Osteocyte (in vitro differentiated cells): Measurements from ENCODE around the gene SLC39A8. TPM values are rescaled to one million over a fixed set of nuclear protein-coding genes. Genes with fewer than 3 reads are reported as not detected.
"Not testable (repeated sequence)": the region's sequence is repeated elsewhere in the genome, so short reads cannot be mapped to it uniquely, and the experiment has no call there.

Source experiments
- DNase-seq: peaks from one replicate; pipeline ENCODE4 v3.0.0; 2021; ENCODE audit warnings: mixed read lengths; ENCODE audit not compliant: unreplicated experiment; ENCODE audit errors: extremely low spot score
- H3K27ac Mint-ChIP-seq: one replicate; pipeline ENCODE4 v1.8.0; 2021; ENCODE audit warnings: mild to moderate bottlenecking, mixed read lengths; ENCODE audit not compliant: unreplicated experiment
- H3K27me3 Mint-ChIP-seq: one replicate; pipeline ENCODE4 v1.8.0; 2021; ENCODE audit warnings: mixed read lengths; ENCODE audit not compliant: unreplicated experiment
- H3K36me3 Mint-ChIP-seq: one replicate; pipeline ENCODE4 v1.8.0; 2021; ENCODE audit warnings: mixed read lengths; ENCODE audit not compliant: unreplicated experiment
- H3K4me1 Mint-ChIP-seq: one replicate; pipeline ENCODE4 v1.8.0; 2021; ENCODE audit warnings: mixed read lengths; ENCODE audit not compliant: unreplicated experiment
- H3K4me3 Mint-ChIP-seq: one replicate; pipeline ENCODE4 v1.8.0; 2021; ENCODE audit warnings: mild to moderate bottlenecking, moderate library complexity, mixed read lengths; ENCODE audit not compliant: unreplicated experiment
- H3K9me3 Mint-ChIP-seq: one replicate; pipeline ENCODE4 v1.8.0; 2021; ENCODE audit warnings: mixed read lengths; ENCODE audit not compliant: unreplicated experiment
- total RNA-seq: library from RNA; stranded (reverse); gene quantifications from 2 replicates; pipeline ENCODE4 v1.2.1, GENCODE V29; 2021
- TF ChIP-seq, protein P1 (sequence below): fragments of 200-600 bp; sonication (generic); IDR thresholded peaks from 2 replicates; pipeline ENCODE4 v1.5.0; 2021; ENCODE audit warnings: antibody characterized with exemption, mild to moderate bottlenecking, moderate library complexity

Gene SLC39A8
- total RNA-seq, 1 donor from 2014 or later, result 1.0 TPM

DNA sequence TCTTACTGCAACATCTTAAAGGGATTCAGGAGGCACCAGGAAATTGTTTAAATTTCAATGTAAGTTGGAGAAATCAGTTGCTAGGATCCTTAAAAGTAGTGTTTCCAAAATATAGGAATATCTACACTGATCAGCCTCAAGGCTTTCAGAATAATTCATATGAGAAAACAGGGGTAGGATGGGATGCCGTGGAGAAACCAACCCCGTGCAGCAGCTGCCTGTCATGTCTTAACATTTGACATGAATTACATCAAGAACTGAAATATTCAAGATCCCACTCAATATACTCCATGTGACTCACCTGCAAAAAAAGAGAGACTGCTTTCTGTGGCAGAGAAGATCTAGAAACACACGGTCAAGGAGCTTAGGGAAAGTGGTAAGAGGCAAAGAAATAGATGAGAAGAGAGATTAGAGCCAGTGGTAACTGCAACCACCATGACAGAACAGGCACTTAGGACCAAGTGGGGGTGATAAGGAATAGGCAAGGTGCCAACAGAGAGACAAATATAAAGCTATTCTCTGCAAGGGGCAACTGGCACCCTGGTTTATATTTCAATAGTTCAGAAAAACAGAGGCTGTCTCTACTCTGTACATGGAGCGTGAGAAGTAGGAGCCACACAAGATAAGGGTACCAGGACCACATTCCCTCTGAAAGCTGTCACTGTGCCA lies 64.0 kb downstream of the SLC39A8 start:
- Mint-ChIP-seq H3K36me3 (no peaks in the 10 kb centered on the region), H3K4me1 (no peaks in the 10 kb centered on the region), H3K4me3 (no peak overlapping the region), H3K27ac (no peak overlapping the region), H3K9me3 (no peaks in the 10 kb centered on the region), H3K27me3 (peaks cover 13% of the 10 kb centered on the region)
- DNase-seq, result no peak
- TF ChIP-seq, protein P1, sequence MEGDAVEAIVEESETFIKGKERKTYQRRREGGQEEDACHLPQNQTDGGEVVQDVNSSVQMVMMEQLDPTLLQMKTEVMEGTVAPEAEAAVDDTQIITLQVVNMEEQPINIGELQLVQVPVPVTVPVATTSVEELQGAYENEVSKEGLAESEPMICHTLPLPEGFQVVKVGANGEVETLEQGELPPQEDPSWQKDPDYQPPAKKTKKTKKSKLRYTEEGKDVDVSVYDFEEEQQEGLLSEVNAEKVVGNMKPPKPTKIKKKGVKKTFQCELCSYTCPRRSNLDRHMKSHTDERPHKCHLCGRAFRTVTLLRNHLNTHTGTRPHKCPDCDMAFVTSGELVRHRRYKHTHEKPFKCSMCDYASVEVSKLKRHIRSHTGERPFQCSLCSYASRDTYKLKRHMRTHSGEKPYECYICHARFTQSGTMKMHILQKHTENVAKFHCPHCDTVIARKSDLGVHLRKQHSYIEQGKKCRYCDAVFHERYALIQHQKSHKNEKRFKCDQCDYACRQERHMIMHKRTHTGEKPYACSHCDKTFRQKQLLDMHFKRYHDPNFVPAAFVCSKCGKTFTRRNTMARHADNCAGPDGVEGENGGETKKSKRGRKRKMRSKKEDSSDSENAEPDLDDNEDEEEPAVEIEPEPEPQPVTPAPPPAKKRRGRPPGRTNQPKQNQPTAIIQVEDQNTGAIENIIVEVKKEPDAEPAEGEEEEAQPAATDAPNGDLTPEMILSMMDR, result no peak

- not testable (repeated sequence) for H3K27ac Mint-ChIP-seq, H3K4me3 Mint-ChIP-seq, H3K36me3 Mint-ChIP-seq, DNase-seq, H3K4me1 Mint-ChIP-seq
- H3K9me3 Mint-ChIP-seq, result peaks cover 13% of the 10 kb centered on the region
- H3K27me3 Mint-ChIP-seq, result peaks cover 22% of the 10 kb centered on the region
These were observed 72.0 kb downstream of the SLC39A8 start for GRCh38 chr4:102273317-102273716.

DNA sequence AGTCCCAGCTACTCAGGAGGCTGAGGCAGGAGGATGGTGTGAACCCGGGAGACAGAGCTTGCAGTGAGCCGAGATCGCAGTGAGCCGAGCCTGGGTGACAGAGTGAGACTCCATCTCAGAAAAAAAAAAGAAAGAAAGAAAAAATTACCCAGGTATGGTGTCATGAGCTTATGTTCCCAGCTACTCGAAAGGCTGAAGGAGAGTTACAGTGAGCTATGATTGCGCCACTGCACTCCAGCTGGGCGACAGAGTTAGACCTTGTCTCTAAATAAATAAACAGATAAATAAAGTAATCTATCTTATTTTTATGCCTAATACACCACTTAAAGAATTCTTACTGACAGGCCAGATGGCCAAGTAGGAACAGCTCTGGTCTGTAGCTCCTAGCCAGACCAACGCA lies 73.0 kb downstream of the SLC39A8 start:
- no peak for DNase-seq
- Mint-ChIP-seq H3K27ac (no peak overlapping the region), H3K27me3 (peaks cover 27% of the 10 kb centered on the region), H3K36me3 (no peaks in the 10 kb centered on the region), H3K4me1 (no peaks in the 10 kb centered on the region), H3K4me3 (no peak overlapping the region), H3K9me3 (peaks cover 13% of the 10 kb centered on the region)
- TF ChIP-seq, protein P1, result no peak

GRCh38 chr4:102268355-102268754 lies 76.9 kb downstream of the SLC39A8 start:
- Mint-ChIP-seq H3K9me3 (no peaks in the 10 kb centered on the region), H3K4me1 (no peaks in the 10 kb centered on the region), H3K27me3 (peaks cover 32% of the 10 kb centered on the region), H3K27ac (no peak overlapping the region), H3K36me3 (no peaks in the 10 kb centered on the region), H3K4me3 (no peak overlapping the region)
- TF ChIP-seq, protein P1, result no peak
- DNase-seq, result no peak

DNA sequence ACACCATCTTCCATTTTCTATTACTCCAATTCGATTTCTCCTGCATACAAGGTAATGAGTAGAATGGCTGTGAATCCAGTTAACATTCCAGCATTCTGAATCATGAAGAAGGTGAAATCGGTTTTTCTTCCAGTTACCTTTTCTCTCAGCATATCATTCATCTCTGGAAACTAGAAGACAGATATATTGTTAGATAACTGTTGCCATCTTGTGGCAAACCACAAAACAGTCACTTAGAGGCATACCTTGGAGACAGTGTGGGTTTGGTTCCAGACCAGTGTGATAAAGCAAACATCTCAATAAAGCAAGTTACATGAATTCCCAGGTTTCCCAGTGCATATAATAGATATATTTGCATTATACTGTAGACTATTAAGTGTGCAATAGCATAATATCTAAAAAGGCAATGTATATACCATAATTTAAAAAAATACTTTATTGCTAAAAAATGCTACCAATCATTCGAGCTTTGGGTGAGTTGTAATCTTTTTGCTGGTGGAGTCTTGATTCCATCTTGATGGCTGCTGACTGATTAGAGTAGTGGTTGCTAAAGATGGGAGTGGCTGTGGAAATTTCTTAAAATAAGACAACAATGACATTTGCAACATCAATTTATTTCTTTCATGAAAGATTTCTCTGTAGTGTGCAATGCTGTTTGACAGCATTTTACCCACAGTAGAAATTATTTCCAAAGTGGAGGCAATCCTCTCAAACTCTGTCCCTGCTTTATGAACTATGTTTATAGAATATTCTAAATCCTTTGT lies 82.1 kb downstream of the SLC39A8 start:
- DNase-seq, result no peak
- peaks cover 1% of the 10 kb centered on the region for H3K4me1 Mint-ChIP-seq
- H3K4me3 Mint-ChIP-seq, result no peak overlapping the region

More for the DNA sequence above, 82.1 kb downstream of the SLC39A8 start:
- Mint-ChIP-seq H3K36me3 (no peaks in the 10 kb centered on the region), H3K27me3 (peaks cover 36% of the 10 kb centered on the region), H3K27ac (no peak overlapping the region), H3K9me3 (no peaks in the 10 kb centered on the region)
- TF ChIP-seq, protein P1, result peak; percentile 82
